ENCODE measurements around the gene HIC1.

DNA sequence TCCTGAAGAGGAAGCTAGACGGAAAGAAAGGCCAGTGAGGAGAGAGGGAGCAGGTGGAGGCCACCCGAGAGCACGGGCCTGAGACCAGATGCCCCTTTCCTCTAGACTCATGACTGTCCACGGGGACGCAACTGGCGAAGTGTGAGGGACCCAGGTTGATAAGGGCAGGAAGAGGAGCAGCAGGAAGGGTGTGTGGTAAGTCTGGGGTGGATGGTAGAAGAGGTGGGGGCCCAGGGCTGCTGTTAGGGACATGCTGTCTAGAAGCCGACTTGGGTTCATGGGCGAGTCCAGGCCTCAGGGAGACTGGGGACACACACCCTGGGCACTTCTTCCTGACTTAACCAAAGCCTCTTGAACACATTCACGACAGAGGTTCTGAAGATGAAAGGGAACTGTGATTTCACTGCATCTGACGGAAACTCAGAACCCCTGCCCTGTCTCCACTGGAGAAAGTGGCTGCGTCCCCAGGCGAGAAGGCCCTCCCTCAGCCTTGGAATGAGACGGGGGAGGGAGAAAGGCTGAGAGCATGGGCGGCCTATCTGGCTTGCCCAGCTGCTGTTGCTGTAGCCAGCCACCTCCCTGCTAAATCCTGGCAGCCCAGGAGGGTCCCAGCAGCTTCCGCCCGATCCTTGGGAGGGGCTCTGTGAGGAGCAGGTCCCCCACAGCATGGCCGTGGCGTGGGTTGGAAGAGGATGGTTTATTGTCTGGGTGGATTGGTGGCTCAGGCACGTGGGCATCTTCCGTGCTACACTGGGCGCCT lies 6.0 kb downstream of the HIC1 start:
- TF ChIP-seq, protein P1, sequence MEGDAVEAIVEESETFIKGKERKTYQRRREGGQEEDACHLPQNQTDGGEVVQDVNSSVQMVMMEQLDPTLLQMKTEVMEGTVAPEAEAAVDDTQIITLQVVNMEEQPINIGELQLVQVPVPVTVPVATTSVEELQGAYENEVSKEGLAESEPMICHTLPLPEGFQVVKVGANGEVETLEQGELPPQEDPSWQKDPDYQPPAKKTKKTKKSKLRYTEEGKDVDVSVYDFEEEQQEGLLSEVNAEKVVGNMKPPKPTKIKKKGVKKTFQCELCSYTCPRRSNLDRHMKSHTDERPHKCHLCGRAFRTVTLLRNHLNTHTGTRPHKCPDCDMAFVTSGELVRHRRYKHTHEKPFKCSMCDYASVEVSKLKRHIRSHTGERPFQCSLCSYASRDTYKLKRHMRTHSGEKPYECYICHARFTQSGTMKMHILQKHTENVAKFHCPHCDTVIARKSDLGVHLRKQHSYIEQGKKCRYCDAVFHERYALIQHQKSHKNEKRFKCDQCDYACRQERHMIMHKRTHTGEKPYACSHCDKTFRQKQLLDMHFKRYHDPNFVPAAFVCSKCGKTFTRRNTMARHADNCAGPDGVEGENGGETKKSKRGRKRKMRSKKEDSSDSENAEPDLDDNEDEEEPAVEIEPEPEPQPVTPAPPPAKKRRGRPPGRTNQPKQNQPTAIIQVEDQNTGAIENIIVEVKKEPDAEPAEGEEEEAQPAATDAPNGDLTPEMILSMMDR (IDR thresholded peaks at IDR 0.05) = no peak
- no peak for TF ChIP-seq POLR2AphosphoS5 (IDR thresholded peaks at IDR 0.05)
